ENCODE data around the gene DCPS.

Gene DCPS

DNA sequence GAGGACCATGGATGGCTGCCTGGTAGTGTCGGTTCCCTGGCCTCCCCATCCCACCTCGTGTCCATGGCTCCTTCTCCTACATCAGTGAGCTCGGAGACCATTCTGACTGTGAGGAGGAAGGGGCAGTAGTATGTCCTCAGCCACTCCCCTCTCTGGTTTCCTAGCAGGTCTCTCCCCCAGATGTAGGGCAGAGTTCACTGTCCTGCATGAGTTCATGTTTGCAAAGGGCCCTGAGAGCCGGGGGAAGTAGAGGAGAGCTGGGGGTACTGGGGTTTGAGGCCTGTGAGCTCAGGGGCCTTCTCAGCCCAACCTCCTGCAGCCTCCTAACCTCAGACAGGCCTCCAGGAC lies 33.2 kb downstream of the DCPS start:
- H3K27ac ChIP-seq = no peak overlapping the region
- TF ChIP-seq, protein P1, sequence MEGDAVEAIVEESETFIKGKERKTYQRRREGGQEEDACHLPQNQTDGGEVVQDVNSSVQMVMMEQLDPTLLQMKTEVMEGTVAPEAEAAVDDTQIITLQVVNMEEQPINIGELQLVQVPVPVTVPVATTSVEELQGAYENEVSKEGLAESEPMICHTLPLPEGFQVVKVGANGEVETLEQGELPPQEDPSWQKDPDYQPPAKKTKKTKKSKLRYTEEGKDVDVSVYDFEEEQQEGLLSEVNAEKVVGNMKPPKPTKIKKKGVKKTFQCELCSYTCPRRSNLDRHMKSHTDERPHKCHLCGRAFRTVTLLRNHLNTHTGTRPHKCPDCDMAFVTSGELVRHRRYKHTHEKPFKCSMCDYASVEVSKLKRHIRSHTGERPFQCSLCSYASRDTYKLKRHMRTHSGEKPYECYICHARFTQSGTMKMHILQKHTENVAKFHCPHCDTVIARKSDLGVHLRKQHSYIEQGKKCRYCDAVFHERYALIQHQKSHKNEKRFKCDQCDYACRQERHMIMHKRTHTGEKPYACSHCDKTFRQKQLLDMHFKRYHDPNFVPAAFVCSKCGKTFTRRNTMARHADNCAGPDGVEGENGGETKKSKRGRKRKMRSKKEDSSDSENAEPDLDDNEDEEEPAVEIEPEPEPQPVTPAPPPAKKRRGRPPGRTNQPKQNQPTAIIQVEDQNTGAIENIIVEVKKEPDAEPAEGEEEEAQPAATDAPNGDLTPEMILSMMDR (IDR thresholded peaks at IDR 0.05) = no peak

DNA sequence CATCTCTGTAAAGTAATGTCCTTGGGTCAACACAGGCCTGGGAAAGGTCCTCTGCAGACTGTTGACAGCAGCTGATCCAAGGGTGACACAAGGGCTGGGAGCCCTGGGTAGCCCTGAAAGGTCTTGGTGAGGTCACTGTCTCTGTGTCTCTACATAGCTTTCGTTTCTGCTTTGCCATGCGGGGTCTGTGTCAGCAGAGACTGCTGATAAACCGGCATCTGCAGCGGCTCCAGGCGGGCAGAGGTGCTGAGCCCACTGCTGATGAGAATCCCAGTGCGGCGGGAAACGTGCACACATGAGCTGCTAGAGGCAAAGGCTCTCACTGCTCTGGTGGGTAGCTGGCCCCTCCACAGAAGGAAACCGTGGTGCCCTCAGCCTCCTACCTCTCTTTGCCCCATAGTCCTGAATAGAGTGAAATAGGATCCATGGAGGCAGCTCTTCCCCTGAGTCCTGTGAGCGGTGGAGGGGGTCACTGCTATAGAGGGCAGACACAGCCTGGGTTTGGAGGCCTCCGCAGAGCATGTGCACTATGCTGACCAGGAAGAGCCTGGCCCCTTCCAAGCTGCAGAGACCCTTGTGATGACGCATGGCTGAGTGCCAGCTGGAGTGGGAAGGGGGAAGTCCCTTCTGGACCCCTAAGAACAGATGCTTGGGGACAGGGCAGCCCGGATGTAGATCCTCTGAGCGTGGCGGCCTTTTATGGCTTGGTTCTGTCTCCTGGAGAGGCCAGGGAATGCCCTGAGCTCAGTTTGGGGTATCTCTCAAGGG lies 33.8 kb downstream of the DCPS start:
- Histone ChIP-seq H3K4me3 (no peak overlapping the region), H3K36me3 (peaks cover 0 to 48% (median 8%) of the 10 kb centered on the region in 3 donors), H3K27me3 (no peaks in the 10 kb centered on the region), H3K9me3 (no peaks in the 10 kb centered on the region), H3K4me1 (peaks cover 0 to 7% (median 0%) of the 10 kb centered on the region in 4 donors), H3K27ac (no peak overlapping the region)
- peak in 1 of 2 donors; percentile 18 for DNase-seq
- intact Hi-C loops (cut with DNase I; ENCODE audit: low total_unique reads) = no loop called here
- TF ChIP-seq, protein P1 (IDR thresholded peaks at IDR 0.05) = no peak

More for the DNA sequence above, 33.2 kb downstream of the DCPS start:
- Histone ChIP-seq H3K4me1 (peaks cover 0 to 7% (median 0%) of the 10 kb centered on the region in 4 donors), H3K36me3 (peaks cover 0 to 48% (median 11%) of the 10 kb centered on the region in 3 donors), H3K27me3 (no peaks in the 10 kb centered on the region), H3K4me3 (no peak overlapping the region), H3K9me3 (no peaks in the 10 kb centered on the region)
- DNase-seq = peak in 1 of 2 donors; percentile 16
- intact Hi-C loops (cut with DNase I; ENCODE audit: low total_unique reads) = no loop called here

DNA sequence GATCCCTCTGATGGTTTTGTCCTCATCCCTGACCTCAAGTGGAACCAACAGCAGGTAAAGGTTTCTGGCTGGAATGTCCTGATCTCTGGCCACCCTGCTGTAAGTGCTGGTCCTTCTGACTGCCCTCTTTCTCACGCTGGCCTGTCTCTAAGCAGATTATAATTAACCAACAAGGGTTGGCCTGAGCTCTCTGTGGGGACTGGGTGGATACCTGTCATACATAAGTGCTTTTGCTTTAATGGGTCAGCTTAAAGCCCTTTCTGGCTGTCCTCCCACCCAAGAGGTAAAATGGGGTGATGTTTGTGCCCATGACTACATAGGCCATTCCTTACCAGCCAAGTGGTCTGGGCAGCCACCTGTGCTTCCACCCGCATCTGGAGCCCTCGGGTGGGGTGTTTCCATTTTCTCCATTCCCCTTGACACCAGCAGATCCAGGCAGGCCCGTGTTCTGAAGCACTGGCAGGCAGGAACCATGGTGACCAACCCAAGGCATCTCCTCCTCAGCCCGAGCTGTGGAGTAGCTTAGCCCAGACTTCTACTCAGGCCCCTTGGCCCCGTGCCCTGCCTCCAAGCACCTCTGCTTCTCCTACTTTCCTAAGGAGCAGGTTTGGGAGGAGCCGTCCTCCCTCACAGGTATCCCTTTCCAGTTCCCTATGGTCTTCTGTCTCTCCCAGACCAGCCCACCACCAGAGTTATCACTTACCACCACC lies 34.6 kb downstream of the DCPS start:
- Histone ChIP-seq H3K9me3 (no peaks in the 10 kb centered on the region), H3K4me1 (peaks cover 0 to 7% (median 0%) of the 10 kb centered on the region in 4 donors), H3K36me3 (peaks cover 0 to 48% (median 12%) of the 10 kb centered on the region in 3 donors), H3K27me3 (no peaks in the 10 kb centered on the region), H3K27ac (no peak overlapping the region), H3K4me3 (no peak overlapping the region)
- DNase-seq = peak in 1 of 2 donors; percentile 15
- intact Hi-C loops (cut with DNase I; ENCODE audit: low total_unique reads) = no loop called here
- TF ChIP-seq, protein P1 (IDR thresholded peaks at IDR 0.05) = no peak

DNA sequence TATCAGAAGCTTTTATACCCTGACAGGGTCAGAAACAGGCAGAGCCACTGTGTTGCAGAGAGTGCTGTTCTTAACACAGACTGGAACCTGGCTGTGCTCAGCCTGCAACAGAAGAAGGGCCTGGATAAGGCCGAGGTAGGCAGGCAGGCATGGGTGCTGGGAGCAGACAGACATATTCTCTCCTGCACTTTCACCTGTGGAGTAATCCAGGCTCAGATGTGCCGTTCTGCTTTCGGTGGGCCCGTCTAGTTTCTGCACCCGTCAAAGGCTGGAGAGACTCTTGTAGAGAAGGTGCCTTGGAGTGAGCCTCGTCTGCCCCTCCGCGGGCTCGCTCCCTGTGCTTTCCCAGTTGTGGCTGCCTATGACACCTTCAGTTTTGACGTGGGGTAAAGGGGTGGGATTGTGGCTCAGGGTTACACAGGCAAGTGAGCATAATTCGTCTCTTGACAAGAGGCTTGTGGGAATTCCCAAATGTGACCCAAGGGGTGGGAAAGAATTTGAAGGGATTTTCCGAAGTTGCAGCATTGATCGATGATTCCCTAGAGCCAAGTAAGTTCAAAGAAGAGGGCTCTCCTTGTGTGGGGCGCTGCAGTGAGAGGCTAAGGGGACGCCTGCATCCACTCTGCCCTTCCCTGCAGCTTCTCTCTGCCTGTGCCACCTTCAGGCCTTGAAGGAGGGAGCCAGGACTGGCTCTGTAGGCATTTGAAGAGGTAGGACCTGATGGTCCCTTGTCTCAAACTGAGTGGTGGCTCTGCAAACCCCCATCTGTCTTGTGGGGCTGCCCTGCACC lies 35.4 kb downstream of the DCPS start:
- DNase-seq = no peak
- Histone ChIP-seq H3K27me3 (no peaks in the 10 kb centered on the region), H3K4me3 (no peak overlapping the region), H3K4me1 (peaks cover 0 to 7% (median 0%) of the 10 kb centered on the region in 4 donors), H3K36me3 (peaks cover 0 to 54% (median 16%) of the 10 kb centered on the region in 3 donors), H3K9me3 (no peaks in the 10 kb centered on the region), H3K27ac (no peak overlapping the region)
- intact Hi-C loops (cut with DNase I; ENCODE audit: low total_unique reads) = no loop called here
- TF ChIP-seq, protein P1 (IDR thresholded peaks at IDR 0.05) = no peak

DNA sequence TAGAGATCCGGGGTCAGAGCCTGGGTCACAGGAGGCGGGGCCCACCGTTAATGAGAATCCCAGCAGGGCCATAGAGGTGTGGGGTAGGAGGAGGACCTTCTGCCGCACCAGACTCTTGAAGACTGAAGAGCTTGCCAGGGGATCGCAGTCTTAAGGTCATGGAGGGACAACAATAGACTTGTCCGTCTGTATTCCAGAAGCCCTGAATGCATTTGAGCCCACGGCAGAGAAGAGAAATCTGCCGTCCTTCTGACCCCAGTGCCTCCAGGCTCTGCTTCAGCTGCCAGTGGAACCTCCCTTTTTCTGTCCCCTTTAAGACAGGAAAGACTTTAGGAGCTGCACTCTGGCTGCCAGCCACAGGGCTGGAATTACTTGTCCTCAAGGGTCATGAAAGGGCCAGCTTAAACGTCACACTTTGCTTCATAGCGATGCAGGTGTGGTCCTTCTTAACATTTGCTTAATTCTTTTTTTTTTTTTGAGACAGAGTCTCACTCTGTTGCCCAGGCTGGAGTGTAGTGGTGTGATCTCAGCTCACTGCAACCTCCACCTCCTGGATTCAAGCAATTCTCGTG lies 36.1 kb downstream of the DCPS start:
- intact Hi-C loops (cut with DNase I; ENCODE audit: low total_unique reads) = no loop called here
- Histone ChIP-seq H3K27ac (no peak overlapping the region), H3K4me1 (peaks cover 0 to 7% (median 0%) of the 10 kb centered on the region in 4 donors), H3K27me3 (no peaks in the 10 kb centered on the region), H3K36me3 (peaks cover 0 to 61% (median 16%) of the 10 kb centered on the region in 3 donors), H3K9me3 (no peaks in the 10 kb centered on the region), H3K4me3 (no peak overlapping the region)
- no peak for DNase-seq
- TF ChIP-seq, protein P1 (IDR thresholded peaks at IDR 0.05) = no peak
